WTC11 (cell line): ENCODE measurements around the gene HERC2. TPM values are rescaled to one million over a fixed set of nuclear protein-coding genes. Genes with fewer than 3 reads are reported as not detected.

ENCODE experiments used
- ATAC-seq: fragments of 200-7000 bp; cut with Tn5 transposase; 2 replicates; pipeline ENCODE4 v1.10.0; 2021; ENCODE audit warnings: mild to moderate bottlenecking, moderate library complexity
- CTCF ChIA-PET: fragments of 300-600 bp; sonication (Branson Sonifier 250); formaldehyde crosslinking; loops from one replicate; lab custom pipeline; 2021; ENCODE audit warnings: antibody characterized with exemption; lab: Charles Lee
- POLR2A ChIA-PET: fragments of 350-600 bp; sonication (Branson Sonifier 250); formaldehyde crosslinking; loops from one replicate; lab custom pipeline; 2021; ENCODE audit warnings: antibody characterized with exemption; lab: Charles Lee
- DNase-seq: peaks from one replicate; pipeline ENCODE4 v3.0.0; 2021; ENCODE audit warnings: low spot score
- H3K27ac Mint-ChIP-seq: 2 replicates; pipeline ENCODE4 v1.8.0; 2021; ENCODE audit warnings: mixed read lengths
- H3K27me3 Mint-ChIP-seq: 2 replicates; pipeline ENCODE4 v1.8.0; 2021; ENCODE audit warnings: low read depth, mild to moderate bottlenecking, moderate library complexity, mixed read lengths
- H3K36me3 Mint-ChIP-seq: 2 replicates; pipeline ENCODE4 v1.8.0; 2021; ENCODE audit warnings: mixed read lengths
- H3K4me1 Mint-ChIP-seq: 2 replicates; pipeline ENCODE4 v1.8.0; 2022; ENCODE audit warnings: mixed read lengths
- H3K4me3 Mint-ChIP-seq: 2 replicates; pipeline ENCODE4 v1.8.0; 2021; ENCODE audit warnings: mild to moderate bottlenecking, moderate library complexity, mixed read lengths
- H3K9me3 Mint-ChIP-seq: 2 replicates; pipeline ENCODE4 v1.8.0; 2021; ENCODE audit warnings: mixed read lengths
- ATF6 ChIP-seq: sonication (generic); formaldehyde crosslinking; IDR thresholded peaks from 2 replicates; pipeline ENCODE4 v1.8.1; 2023; ENCODE audit warnings: mild to moderate bottlenecking, missing genetic modification reagents
- CTCF ChIP-seq: fragments of 200-600 bp; IDR thresholded peaks from 2 replicates; pipeline ENCODE4 v1.8.0; 2022; ENCODE audit warnings: antibody characterized with exemption
- E2F5 ChIP-seq: sonication (generic); formaldehyde crosslinking; IDR thresholded peaks from 2 replicates; pipeline ENCODE4 v1.8.1; 2022; ENCODE audit warnings: mild to moderate bottlenecking, moderate library complexity, missing genetic modification reagents
- ELF4 ChIP-seq: sonication (generic); formaldehyde crosslinking; IDR thresholded peaks from 2 replicates; pipeline ENCODE4 v1.8.1; 2022; ENCODE audit warnings: low read depth, mild to moderate bottlenecking, moderate library complexity, missing genetic modification reagents
- FOXJ3 ChIP-seq: sonication (generic); formaldehyde crosslinking; IDR thresholded peaks from 2 replicates; pipeline ENCODE4 v1.9.0; 2021; ENCODE audit warnings: missing genetic modification reagents, mild to moderate bottlenecking, borderline replicate concordance
- IRF1 ChIP-seq: sonication (generic); formaldehyde crosslinking; IDR thresholded peaks from 2 replicates; pipeline ENCODE4 v1.8.0; 2023; ENCODE audit warnings: missing genetic modification reagents
- JAZF1 ChIP-seq: fragments of 250-450 bp; sonication (Bioruptor Pico); IDR thresholded peaks from 2 replicates; pipeline ENCODE4 v1.9.0; 2021; ENCODE audit warnings: moderate library complexity, mild to moderate bottlenecking, inconsistent platforms
- JUN ChIP-seq: sonication (generic); formaldehyde crosslinking; IDR thresholded peaks from 2 replicates; pipeline ENCODE4 v1.8.0; 2023; ENCODE audit warnings: mild to moderate bottlenecking, missing genetic modification reagents
- KAT7 ChIP-seq: sonication (generic); formaldehyde crosslinking; IDR thresholded peaks from 2 replicates; pipeline ENCODE4 v1.8.1; 2023; ENCODE audit warnings: missing genetic modification reagents, mild to moderate bottlenecking, borderline replicate concordance
- NFE2L1 ChIP-seq: sonication (generic); formaldehyde crosslinking; IDR thresholded peaks from 2 replicates; pipeline ENCODE4 v1.8.1; 2023; ENCODE audit warnings: missing genetic modification reagents
- NR3C1 ChIP-seq: sonication (generic); formaldehyde crosslinking; conservative IDR thresholded peaks from 2 replicates; pipeline ENCODE4 v1.8.1; 2023; ENCODE audit warnings: low read depth, mild to moderate bottlenecking, missing genetic modification reagents
- PRRX2 ChIP-seq: fragments of 250-450 bp; sonication (Bioruptor Pico); IDR thresholded peaks from 2 replicates; pipeline ENCODE4 v1.8.0; 2021; ENCODE audit warnings: mild to moderate bottlenecking
- SP1 ChIP-seq: sonication (generic); formaldehyde crosslinking; conservative IDR thresholded peaks from 2 replicates; pipeline ENCODE4 v1.8.1; 2022; ENCODE audit warnings: missing genetic modification reagents
- TP53 ChIP-seq: sonication (generic); formaldehyde crosslinking; IDR thresholded peaks from 2 replicates; pipeline ENCODE4 v1.8.1; 2023; ENCODE audit warnings: mild to moderate bottlenecking, missing genetic modification reagents
- USF1 ChIP-seq: sonication (generic); formaldehyde crosslinking; IDR thresholded peaks from 2 replicates; pipeline ENCODE4 v1.8.0; 2022; ENCODE audit warnings: mild to moderate bottlenecking, missing genetic modification reagents
- ZBTB21 ChIP-seq: sonication (generic); formaldehyde crosslinking; IDR thresholded peaks from 2 replicates; pipeline ENCODE4 v1.8.1; 2023; ENCODE audit warnings: mild to moderate bottlenecking, missing genetic modification reagents, borderline replicate concordance
- ZMAT4 ChIP-seq: fragments of 250-450 bp; sonication (Bioruptor Pico); IDR thresholded peaks from 2 replicates; pipeline ENCODE4 v1.9.0; 2021; ENCODE audit warnings: mild to moderate bottlenecking
- ZNF121 ChIP-seq: sonication (generic); formaldehyde crosslinking; IDR thresholded peaks from 2 replicates; pipeline ENCODE4 v1.8.0; 2023; ENCODE audit warnings: missing genetic modification reagents
- total RNA-seq: library from RNA; stranded (reverse); gene quantifications from 3 replicates; pipeline ENCODE4 v1.2.3, GENCODE V29; 2021

HERC2 gene
- total RNA-seq, 1 experiment from 2014 or later: 81.5 TPM

GRCh38 chr15:28103831-28104230, 218.1 kb downstream of the HERC2 start:
- Mint-ChIP-seq H3K4me3 (no peak overlapping the region), H3K27ac (no peak overlapping the region), H3K27me3 (peaks cover 83% of the 10 kb centered on the region), H3K9me3 (no peaks in the 10 kb centered on the region), H3K4me1 (peaks cover 10% of the 10 kb centered on the region), H3K36me3 (no peaks in the 10 kb centered on the region)
- ChIA-PET POLR2A (interaction anchor here (0.6 kb wide), 1 partner anchor 49 kb away, joined by 3 read pairs; no protein-coding TSS in a partner anchor), CTCF (interaction anchor here (0.8 to 1.1 kb wide), 2 partner anchors 22 kb away, joined by 3 to 4 read pairs; no protein-coding TSS in a partner anchor)
- DNase-seq: no peak
- no peak for TF ChIP-seq NFE2L1 (CRISPR knock-in tag)
- TF ChIP-seq PRRX2 (CRISPR knock-in tag): no peak
- no peak for TF ChIP-seq TP53 (CRISPR knock-in tag)
- no peak for TF ChIP-seq ZBTB21
- no peak for TF ChIP-seq NR3C1 (CRISPR knock-in tag)
- no peak for TF ChIP-seq KAT7 (CRISPR knock-in tag)
- no peak for TF ChIP-seq ATF6 (CRISPR knock-in tag)
- ATAC-seq: no peak

GRCh38 chr15:28101983-28102441, 220.0 kb downstream of the HERC2 start:
- no peak for DNase-seq

More at GRCh38 chr15:28101983-28102441, 220.0 kb downstream of the HERC2 start:
- no peak for TF ChIP-seq PRRX2 (CRISPR knock-in tag)
- no peak for TF ChIP-seq JAZF1
- no peak for TF ChIP-seq ZNF121 (CRISPR knock-in tag)
- no peak for TF ChIP-seq FOXJ3 (CRISPR knock-in tag)
- TF ChIP-seq ELF4 (CRISPR knock-in tag): no peak
- TF ChIP-seq E2F5: no peak
- no peak for TF ChIP-seq JUN
- TF ChIP-seq IRF1: no peak
- TF ChIP-seq SP1 (CRISPR knock-in tag): no peak
- TF ChIP-seq ZMAT4 (CRISPR knock-in tag): no peak
- TF ChIP-seq USF1: no peak
- TF ChIP-seq CTCF: no peak
- H3K4me1 Mint-ChIP-seq: peaks cover 21% of the 10 kb centered on the region
- no peak overlapping the region for H3K27ac Mint-ChIP-seq
- peaks cover 2% of the 10 kb centered on the region; the same call in 1 of the 2 replicates for H3K36me3 Mint-ChIP-seq
- H3K4me3 Mint-ChIP-seq: no peak overlapping the region
- ChIA-PET CTCF (interaction anchor here (1.2 kb wide), 1 partner anchor 24 kb away, joined by 3 read pairs; no protein-coding TSS in a partner anchor), POLR2A (no interaction called here)
- no peak for ATAC-seq
- no peaks in the 10 kb centered on the region for H3K9me3 Mint-ChIP-seq
- H3K27me3 Mint-ChIP-seq: peaks cover 83% of the 10 kb centered on the region
